Superior temporal gyrus (tissue), 1 donor: ENCODE results near the gene MUC4.
"Not testable (repeated sequence)": the region's sequence is repeated elsewhere in the genome, so short reads cannot be mapped to it uniquely, and the experiment has no call there.

Experiments
- DNase-seq: peaks from one replicate; pipeline ENCODE4 v3.0.0-alpha.2; 2016; ENCODE audit errors: extremely low spot score

The MUC4 gene

DNA sequence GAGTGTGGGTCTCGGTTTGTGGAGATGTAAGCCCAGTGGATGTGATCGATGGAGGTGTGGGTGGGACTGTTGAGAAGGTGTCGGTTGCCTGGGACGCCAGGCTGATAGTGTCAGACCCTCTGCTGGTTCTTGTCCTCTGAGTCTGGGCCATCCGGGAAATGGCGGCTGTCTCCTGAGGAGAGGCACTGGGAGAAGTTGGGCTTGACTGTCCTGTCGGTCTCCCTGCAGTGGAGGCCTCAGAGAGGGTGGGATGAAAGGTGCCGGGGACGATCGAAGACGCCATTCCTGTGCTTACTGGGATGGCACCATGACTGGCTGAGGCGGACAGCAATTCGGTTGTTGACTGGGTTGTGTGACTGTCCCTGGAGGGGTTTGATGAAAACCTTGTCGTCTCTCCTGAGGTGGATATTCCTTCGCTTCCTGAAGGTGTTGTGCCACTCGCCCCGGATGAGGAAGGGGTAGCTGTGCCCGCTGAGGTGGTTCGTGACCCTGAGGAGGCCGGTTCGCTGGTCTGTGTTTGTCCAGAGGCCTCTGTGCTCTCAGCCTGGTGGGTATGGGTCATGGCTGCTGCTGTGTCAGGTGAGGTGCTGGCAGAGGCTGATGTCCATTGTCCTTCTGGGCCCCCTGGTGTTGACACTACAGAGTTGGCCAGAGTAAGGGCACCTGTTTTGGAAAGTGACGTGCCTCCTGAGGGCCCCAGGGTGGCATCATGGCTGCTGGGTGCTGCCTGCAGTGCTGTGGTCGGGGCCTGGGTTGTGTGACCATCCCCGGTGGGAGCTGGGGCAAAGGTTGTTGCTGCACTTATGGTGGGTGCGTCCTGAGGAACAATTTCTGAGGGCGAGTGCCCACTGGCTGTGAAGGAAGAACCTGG lies 22.8 kb downstream of the MUC4 start:
- no peak for DNase-seq

DNA sequence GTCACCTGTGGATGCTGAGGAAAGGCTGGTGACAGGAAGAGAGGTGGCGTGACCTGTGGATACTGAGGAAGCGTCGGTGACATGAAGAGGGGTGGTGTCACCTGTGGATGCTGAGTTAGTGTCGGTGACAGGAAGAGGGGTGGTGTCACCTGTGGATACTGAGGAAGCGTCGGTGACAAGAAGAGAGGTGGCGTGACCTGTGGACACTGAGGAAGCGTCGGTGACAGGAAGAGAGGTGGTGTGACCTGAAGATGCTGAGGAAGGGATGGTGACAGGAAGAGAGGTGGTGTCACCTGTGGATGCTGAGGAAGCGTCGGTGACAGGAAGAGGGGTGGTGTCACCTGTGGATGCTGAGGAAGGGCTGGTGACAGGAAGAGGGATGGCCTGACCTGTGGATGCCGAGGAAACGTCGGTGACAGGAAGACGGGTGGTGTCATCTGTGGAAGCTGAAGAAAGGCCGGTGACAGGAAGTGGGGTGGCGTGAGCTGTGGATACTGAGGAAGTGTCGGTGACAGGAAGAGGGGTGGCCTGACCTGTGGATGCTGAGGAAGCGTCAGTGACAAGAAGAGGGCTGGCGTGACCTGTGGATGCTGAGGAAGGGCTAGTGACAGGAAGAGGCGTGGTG lies 25.8 kb downstream of the MUC4 start:
- DNase-seq, result not testable (repeated sequence)

DNA sequence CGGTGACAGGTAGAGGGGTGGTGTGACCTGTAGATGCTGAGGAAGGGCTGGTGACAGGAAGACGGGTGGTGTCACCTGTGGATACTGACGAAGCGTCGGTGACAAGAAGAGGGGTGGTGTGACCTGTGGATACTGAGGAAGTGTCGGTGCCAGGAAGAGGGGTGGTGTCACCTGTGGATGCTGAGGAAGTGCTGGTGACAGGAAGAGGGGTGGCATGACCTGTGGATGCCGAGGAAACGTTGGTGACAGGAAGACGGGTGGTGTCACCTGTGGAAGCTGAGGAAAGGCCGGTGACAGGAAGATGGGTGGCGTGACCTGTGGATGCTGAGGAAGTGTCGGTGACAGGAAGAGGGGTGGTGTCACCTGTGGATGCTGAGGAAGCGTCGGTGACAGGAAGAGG lies 27.7 kb downstream of the MUC4 start:
- DNase-seq, result not testable (repeated sequence)

DNA sequence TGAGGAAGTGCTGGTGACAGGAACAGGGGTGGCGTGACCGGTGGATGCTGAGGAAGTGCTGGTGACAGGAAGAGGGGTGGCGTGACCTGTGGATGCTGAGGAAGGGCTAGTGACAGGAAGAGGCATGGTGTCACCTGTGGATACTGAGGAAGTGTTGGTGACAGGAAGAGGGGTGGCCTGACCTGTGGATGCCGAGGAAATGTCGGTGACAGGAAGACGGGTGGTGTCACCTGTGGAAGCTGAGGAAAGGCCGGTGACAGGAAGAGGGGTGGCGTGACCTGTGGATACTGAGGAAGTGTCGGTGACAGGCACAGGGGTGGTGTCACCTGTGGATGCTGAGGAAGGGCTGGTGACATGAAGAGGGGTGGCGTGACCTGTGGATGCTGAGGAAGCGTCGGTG lies 30.5 kb downstream of the MUC4 start:
- DNase-seq, result not testable (repeated sequence)

DNA sequence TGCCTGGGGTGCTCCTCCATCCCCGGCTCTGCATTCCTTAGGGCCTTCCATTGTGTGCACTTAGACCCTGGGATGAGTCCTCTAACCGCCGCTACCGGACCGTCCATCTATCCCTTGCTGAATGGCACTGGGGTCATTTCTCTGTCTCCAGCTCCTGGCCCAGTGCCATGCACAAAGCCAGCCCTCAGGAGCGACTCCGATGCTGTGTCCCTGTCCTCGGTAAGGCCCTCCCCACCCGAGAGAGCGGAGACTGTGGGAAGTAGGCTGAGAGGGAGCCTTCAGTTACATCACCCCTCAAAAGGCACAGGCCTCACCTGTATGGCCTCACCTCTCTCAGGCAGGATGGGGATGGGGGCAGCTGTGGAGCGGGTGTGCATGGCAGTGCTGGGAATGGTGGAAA lies 33.8 kb downstream of the MUC4 start:
- DNase-seq, result no peak

DNA sequence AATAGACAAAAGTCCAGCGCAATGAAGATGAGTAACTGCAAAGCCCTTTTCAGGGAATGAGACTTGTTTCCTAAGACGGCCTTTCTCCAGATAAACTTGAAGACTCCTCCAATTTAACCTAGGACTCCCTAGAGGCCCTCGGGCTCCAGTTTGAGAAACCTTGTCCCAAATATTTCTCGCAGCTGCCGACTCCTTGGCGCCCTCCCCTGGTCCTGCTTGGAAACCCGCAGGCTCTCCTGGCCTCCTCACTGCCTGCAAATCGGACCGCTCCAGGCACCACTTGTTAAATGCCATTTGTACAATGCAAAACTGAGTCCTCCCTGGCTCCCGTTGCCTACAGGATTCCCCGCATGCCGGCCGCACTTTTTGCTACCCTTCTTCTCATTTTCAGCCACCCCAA lies 36.8 kb downstream of the MUC4 start:
- no peak for DNase-seq

DNA sequence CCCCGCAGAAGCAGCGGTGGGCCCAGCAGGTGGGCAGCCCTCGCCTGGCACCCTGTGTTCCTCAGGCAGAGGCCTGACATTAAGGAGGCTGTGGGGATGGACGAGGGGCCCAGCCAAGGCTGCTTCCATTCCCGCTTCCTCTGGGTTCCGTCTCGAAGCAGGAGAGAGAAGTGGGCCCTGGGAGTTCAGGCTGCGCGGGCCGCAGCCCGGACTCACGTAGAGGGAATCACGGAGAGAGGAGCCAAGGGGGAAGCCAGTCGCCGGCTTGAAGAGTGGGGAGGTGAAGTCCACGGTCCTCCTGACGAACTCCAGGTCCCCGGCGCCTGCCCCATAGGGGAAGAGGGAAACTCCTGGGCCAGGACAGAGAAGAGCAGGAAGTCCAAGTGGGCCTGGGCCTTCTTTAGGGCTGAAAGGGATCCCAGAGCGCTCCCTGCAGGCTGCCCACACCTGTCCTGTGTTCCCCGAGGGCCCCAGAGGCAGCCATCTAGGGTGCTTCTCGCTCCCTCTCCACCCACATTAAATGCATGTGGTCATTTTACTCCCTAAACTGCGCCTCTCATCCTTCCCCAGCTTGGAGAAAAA lies 37.7 kb downstream of the MUC4 start:
- no peak for DNase-seq

DNA sequence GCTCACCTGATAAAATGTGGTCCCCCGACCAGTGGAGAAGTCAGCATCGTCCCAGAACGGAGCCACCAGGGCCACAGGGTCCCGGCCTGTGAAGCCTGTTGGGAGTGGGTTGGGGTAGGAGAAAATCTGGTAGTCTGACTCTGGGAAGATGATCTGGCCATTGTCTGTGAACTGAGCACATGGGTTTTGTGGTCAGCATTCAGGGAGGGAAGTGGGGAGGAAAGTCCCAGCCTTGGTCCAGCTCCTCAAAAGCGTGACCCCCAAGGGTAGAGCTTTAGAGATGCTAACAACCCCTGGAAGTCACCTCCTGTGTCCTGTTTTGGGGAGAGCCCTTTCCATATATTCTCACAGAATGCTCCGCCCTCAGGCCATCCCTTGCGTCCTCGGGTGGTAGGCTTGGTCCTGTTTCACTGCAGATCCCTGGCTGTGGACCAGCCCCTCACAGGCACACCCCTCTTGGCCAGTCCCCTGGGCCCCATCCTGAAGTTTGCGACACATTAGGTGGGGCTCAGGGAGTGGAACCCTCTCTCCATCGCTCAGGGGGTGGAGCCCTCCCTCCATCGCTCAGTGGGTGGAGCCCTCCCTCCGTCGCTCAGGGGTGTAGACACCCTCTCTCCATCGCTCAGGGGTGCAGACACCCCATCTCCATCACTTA lies 40.0 kb downstream of the MUC4 start:
- no peak for DNase-seq

DNA sequence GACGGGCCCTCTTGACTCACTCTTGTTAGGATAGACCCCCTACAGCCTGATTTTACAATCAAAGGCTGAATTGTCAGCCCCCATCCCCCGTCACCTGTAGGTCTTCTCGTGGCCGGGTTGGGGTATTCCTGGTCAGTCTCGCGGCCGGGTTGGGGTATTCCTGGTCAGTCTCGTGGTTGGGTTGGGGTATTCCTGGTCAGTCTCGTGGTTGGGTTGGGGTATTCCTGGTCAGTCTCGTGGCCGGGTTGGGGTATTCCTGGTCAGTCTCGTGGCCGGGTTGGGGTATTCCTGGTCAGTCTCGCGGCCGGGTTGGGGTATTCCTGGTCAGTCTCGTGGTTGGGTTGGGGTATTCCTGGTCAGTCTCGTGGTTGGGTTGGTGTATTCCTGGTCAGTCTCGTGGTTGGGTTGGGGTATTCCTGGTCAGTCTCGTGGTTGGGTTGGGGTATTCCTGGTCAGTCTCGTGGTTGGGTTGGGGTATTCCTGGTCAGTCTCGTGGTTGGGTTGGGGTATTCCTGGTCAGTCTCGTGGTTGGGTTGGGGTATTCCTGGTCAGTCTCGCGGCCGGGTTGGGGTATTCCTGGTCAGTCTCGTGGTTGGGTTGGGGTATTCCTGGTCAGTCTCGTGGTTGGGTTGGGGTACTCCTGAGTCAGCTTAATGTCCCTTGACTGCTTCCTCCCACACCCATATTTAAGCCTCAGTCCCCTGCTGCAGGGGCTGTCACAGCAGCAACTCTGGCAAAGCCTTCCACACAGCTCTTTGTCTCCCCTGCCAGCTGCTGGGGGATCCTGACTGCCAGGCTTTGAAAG lies 40.7 kb downstream of the MUC4 start:
- not testable (repeated sequence) for DNase-seq

DNA sequence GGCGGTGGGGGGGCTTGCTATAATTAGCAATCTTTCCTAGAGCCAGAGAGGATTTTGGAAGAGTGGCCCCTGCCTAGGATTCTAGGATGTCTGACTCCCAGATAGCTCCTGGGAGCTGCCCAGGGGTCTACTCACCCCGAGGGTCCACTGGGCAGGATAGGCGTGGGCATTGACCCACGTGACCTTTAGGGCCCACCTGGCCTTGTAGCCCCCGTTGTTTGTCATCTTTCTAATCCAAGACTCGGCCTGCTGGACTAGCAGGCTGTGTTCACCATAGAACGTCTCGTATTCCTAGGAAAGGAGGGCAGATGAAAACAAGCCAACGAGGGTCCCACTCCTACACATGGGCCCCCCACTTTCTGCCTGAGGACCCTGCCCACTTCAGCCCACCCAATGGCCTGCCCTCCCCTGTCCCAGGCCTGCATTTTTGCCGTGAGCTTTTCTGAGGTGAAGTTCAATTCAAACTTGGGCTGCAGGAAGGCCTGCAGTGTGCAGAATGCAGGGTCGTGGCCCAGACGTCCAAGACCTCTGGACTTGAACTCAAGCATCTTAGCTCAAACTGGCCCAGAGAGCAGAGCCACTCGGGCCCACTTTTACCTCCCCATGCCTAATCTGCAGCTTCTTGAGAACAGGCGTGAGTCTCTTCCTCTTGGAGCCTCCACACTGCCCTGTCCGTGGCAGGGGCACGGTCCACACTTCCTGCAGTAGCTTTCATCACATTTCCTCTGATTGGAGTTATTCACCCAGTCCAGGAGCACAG lies 41.5 kb downstream of the MUC4 start:
- DNase-seq, result no peak

DNA sequence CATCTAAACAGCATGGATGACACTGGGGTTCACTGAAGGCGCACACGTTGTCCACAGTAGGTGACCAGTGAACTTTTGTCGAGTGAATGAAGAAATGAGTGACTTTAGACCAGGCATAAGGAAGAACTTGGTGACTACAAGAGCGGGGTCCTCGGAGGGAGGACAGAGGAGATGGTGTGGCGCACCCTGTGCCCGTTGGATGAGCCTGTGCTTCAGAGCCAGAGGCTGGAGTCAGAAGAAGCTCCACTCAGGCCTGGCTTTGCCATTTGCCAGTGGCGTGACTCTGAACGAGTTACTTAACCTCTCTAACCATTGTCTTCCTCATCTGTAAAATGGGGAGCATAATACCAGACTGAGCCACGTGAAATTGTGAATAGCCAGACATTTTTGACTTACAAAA lies 42.2 kb downstream of the MUC4 start:
- DNase-seq, result no peak

DNA sequence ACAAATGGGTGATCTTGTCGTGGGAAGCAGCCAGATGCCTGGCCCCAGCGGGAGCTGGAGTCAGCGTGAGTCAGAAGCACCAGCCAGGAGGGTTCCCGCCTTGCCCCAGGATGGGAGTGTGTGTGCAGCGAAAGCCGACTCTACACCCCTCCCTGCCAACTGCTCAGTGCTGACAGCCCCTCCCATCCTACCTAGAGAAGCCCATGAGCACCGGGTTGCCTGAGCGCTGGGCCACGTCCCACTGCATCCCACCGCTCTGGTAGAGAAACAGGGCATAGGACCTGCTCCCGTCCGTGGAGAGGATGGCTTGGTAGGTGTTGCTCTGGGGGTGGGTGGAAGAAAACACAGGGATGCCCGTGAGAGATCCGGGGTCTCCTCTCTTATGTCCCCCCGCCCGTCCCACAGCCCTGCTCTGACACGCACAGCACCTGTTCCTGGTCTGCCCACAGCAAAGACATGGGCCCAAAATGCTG lies 42.9 kb downstream of the MUC4 start:
- no peak for DNase-seq

DNA sequence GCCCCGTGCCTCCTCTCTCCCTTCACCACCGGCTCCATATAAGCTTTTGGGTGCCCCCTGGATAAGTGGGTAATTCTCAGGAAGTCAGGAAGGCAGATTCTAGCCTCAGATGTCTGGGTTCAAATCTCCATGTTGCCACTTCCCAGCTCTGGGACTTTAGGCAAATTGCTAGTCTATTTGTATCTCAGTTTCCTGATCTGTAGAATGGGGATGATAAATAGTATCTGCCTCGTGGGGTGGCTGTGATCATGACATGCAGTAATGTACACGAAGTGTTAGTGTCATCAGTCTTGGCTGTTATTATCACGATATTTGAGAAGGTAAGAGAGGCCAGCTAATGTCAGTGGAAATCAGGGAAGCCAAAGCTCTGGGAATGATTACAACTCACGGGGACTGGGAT lies 43.3 kb downstream of the MUC4 start:
- DNase-seq, result no peak

DNA sequence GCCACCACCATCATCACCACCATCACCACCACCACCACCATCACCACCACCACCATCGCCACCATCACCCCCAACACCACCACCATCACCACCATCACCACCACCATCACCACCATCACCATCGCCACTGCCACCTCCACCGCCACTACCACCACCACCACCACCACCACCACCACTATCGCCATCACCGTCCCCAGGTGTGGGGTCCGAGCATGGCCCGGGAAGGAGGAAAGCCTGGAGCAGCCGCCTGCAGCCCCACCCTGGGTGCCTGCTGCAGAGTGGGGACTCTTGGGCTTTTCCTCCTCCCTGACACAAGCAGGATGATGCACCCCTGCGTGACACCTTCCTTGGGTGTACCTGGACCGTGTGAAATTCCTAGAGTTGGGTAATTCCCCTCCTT lies 43.9 kb downstream of the MUC4 start:
- no peak for DNase-seq

DNA sequence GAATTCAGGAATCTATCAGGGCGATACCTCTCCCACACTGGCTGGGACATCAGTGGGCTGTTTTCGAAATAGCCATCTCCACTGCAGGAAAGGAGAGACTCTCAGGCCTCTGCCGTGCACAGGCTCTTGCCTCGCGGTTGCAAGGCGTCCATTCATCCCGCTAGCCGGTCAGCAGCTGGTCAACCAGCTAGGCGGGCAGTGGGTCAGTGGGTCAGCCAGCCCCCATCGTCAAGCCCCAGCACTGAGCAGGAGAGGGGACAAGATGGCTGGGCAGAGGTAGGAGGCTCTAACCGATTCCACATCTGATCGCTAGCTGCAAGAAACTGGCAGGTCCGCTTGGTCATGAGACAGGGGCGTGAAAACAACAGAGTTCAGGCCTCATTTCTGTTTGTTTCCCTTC lies 45.1 kb downstream of the MUC4 start:
- no peak for DNase-seq

DNA sequence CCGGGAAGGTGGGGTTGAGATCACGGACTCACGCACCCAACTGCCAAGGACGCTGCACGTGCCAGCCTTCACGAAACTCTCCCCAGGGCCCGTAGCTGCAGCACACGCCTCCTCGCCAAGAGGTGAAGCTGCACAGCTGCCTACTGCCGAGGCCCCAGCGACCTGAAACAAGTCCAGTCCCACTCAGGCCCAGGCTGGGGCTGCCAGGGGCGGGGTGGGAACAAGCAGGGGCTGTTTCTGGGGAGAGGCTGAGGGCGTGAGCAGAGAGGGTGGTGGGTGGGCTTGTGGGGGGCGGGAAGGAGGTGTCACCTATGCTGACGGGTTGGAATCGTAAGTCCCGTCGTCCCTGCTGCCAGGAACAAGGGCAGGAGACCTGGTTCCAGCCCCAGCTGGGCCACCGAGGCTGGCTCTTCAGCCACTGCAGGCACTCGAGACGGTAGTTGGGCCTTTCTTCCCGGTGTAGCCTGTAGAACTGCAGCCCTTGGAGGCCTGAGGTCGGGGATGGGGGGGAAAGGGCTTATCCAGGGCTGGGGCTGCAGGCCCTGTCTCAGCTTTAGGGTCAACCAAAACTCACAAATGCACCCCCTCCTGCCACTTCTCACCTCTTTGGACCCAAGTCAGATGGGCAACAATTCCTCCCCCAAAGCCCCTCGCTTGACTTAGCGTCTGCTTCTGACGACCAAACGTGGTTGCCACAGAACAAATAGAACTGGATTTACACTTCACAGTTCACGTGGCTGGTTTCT lies 46.6 kb downstream of the MUC4 start:
- no peak for DNase-seq

DNA sequence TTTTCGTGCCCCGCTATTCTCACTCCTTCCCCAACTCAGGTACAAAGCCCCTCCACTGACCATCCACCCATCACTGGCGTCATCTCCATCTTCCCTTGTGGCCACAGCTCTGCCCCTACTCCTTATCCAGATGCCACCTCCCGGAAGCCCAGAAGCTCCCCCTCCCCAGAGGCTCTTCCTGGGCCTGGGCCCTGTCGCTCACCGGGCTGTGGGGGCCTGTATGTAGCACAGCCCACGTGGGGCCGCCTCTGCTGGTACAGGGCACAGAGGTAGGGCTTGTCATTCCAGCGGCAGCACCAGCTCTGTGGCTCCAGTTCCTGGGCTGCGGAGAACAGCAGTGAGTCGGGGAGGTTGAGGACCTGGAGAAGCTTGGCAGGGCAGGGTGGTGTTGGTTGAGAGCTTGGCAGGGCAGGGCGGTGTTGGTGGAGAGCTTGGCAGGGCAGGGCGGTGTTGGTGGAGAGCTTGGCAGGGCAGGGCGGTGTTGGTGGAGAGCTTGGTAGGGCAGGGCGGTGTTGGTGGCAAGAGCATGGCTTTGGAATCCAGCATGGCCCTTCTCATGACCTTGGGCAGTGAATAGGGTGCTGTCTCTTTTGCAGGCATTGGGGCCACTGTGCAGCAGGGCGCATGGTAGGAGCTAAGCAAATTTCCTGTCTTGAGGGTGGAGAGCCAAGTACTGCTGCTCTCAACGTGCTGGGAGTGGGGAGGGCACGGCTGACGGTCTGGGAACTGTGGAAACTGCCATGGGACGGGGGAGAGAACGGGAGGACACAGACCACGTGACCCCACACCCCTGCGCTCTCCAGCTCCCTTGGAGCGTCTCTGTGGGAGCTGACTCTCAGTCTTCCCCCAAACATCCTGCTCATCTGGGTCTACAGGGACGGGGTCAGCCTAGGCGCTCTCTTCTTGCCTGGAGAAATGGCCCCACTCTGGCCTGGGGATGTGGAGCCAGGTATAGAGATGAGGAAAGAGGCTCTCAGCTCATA lies 47.6 kb downstream of the MUC4 start:
- no peak for DNase-seq

DNA sequence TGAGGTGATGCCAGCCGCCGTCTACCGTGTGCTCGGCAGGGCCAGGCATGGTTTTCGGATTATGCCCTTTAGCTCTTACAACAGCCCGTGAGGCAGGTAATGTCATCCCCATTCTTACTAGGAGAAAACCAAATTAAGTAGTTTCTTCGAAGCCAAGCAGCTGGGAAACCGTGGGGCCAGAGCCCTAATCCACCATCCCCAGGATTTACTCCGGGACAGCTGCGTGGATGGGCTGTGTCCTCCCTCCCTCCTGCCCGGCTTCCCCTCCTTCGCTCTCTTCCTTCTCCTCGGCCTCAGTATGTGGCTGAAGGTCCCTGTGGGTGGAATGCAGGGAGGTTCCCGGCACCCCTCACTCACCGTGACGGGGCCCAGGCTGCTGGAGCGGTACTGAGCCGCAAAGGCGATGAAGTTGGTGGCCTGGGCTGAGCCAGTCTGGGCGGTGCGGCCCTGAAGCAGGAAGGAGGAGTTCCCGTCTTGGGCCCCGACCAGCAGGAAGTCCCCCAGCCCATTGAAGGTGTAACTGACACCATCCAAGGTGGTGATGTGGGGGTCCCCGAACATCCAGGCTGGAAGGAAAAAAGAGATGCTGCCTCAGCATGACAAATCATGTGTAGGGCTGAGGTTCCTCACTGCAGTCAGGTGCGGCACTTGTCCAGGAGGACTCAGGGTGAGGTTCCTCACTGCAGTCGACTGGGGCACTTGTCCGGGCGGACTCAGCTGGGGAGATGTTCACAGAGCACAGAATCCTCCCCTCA lies 48.5 kb downstream of the MUC4 start:
- DNase-seq, result no peak
